A204.1 (cell line): Measurements from ENCODE around the gene HEMGN.

Source experiments
- FAIRE-seq: peaks from 2 replicates; lab custom pipeline; 2012; peaks lifted over from hg19 to GRCh38; lab: Jason Lieb, UNC

HEMGN gene

DNA sequence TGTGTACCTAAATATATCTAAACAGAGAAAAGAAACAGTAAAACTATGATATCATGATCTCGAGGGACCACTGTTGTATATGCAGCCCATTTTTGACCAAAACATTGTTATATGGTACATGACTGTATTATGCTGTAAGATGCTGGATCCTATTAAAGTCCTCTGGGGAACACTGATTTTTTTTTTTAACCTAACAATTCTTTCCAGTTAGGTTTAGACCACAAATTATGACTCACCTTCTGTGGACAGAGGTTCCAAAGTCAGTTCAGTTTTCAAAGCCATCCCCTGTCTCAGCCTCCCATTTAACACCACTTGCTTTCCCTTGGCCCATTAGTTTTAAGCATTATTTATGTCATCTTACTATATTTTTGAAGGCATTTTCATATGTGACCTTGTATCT lies 42.8 kb downstream of the HEMGN start:
- FAIRE-seq, result no peak

DNA sequence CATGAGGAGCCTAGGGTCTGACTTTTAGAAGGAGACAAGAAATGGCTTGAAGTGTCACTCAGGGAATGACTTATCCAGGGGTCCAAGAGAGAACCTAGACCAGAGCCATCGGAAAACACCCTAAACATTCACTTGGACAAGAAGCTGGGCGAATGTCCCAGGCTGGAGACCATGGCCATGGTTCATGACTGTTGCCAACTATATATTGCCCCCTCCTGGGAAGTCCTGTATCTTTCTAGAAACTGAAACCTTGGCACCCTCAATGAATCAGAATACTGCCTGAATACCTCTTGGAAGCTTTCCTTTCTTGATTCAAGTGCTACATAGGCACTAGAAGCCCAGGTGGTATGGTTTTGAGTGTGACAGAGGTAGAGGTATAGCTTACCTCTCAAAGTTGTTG lies 45.6 kb downstream of the HEMGN start:
- FAIRE-seq, result no peak

DNA sequence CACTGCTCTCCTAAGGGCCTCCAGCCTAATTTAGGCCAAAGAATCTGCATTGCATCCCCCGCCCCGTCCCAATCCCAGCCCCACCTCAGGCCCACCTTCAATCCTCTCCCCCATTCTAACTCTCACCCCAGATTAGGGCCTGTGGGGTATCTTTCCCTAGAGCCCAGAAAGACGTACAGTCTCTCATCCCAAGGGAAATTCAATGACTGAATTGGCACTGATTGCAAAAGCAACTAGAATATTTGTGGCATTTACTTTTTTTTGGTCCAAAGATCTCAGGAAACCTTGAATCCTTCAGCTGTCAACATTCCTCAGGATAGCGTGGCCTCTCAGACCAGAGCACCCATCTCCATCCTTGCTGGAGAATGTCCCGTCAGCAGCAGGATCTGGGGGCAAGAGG lies 46.2 kb downstream of the HEMGN start:
- FAIRE-seq, result no peak

DNA sequence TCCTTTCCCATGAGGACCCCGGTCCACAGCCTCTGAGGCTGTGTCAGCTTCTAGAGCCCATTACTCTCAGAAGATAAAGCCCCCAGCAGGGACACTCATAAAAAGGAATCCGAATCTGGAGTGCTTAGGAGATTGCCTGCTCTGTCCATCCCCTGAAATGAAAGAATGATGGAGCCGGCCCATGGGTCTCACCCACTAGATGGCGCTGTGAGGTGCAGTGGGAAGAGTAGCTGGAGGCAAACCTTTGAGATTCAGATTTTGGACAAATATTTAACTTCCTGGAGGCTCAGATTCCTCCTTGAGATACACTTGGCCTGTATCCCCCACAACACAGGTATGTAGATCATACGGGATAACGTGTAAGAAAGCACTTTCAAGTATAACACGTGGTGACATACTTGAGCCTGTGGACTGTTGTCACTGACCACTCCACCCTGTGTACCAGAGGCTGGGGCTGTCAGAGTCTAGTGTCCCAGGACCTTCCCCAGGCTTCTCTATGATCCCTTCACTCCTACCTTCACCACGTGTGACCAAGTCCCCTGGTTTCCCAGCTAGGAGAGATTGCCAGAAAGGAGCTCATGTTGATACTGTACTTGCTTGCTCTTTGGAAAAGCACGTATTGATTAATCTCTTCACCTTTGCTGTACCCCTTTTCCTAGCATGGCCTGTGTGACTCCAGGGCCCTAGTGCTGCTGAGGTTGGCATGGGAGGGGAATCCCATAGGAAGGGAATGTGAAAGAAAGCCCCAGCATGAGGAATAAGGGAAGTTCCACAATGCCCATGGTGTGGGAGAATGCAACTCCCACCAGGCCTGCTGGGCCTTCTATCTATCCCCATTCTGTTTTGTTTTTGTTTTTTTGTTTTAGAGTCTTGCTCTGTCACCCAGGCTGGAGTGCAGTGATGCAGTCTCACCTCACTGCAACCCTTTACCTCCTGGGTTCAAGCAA lies 47.8 kb downstream of the HEMGN start:
- FAIRE-seq, result no peak

DNA sequence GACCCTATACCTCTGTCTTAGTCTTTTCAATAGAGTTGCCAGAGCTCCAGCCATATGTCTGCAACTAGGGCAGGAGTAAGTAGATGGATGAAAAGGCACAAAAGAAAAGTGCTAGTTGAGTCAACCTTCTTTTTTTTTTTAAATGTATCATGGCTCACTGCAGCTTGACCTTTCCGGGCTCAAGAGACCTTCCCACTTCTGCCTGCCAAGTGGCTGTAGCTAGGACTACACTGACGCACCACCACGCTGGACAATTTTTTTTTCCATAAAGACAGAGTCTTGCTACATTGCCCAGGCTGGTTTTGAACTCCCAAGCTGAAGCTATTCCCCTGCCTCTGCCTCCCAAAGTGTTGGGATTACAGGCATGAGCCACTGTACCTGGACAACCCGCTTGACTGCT lies 57.6 kb downstream of the HEMGN start:
- no peak for FAIRE-seq
